Tibial nerve (tissue), 3 donors: ENCODE measurements around the gene TMEM218.

Source experiments
- CTCF ChIP-seq, 5 experiments: fragments of 200-600 bp in 3 of 5; fragments of 450-650 bp in 2 of 5; sonication (generic) in 3 of 5; IDR thresholded peaks; one replicate each; pipeline ENCODE4 v1.5.1; 2016 to 2019; ENCODE audit warnings: antibody characterized with exemption in 5 of 5, mild to moderate bottlenecking in 3 of 5, moderate library complexity in 2 of 5
- POLR2A ChIP-seq, 2 donors: fragments of 450-650 bp; IDR thresholded peaks; one replicate each; pipeline ENCODE4 v1.6.1; 2017; ENCODE audit warnings: antibody characterized with exemption in 2 of 2, mild to moderate bottlenecking in 2 of 2, moderate library complexity in 2 of 2

GRCh38 chr11:125153837-125154236, 42.4 kb upstream of the TMEM218 start:
- TF ChIP-seq CTCF (IDR thresholded peaks at IDR 0.05) (no peak), POLR2A (IDR thresholded peaks at IDR 0.05) (no peak)
